NCI-H748 (cell line): Measurements from ENCODE around the gene SMIM7.

ENCODE experiments used
- DNase-seq: peaks from one replicate; lab custom pipeline; 2025; ENCODE audit not compliant: unreplicated experiment; lab: John Stamatoyannopoulos, UW

Gene SMIM7

GRCh38 chr19:16623576-16623975, 36.4 kb downstream of the SMIM7 start:
- DNase-seq, result no peak

GRCh38 chr19:16623066-16623465, 36.9 kb downstream of the SMIM7 start:
- DNase-seq, result no peak

GRCh38 chr19:16621165-16621800, 38.7 kb downstream of the SMIM7 start:
- DNase-seq, result no peak

GRCh38 chr19:16620584-16620983, 39.4 kb downstream of the SMIM7 start:
- DNase-seq, result no peak

- no peak for DNase-seq
These were observed 39.9 kb downstream of the SMIM7 start for GRCh38 chr19:16620018-16620417.

- DNase-seq, result no peak
These were observed 40.5 kb downstream of the SMIM7 start for GRCh38 chr19:16619457-16619856.

- DNase-seq, result no peak
These were observed 41.7 kb downstream of the SMIM7 start for GRCh38 chr19:16618248-16618647.

- DNase-seq, result no peak
These were observed 44.1 kb downstream of the SMIM7 start for GRCh38 chr19:16615808-16616207.

GRCh38 chr19:16614941-16615340, 45.0 kb downstream of the SMIM7 start:
- no peak for DNase-seq

- DNase-seq, result no peak
These were observed 46.1 kb downstream of the SMIM7 start for GRCh38 chr19:16613841-16614240.

- DNase-seq, result no peak
These were observed 47.3 kb downstream of the SMIM7 start for GRCh38 chr19:16612636-16613035.

GRCh38 chr19:16611121-16611520, 48.8 kb downstream of the SMIM7 start:
- no peak for DNase-seq

GRCh38 chr19:16609511-16610200, 50.3 kb downstream of the SMIM7 start:
- DNase-seq, result no peak

GRCh38 chr19:16608290-16608739, 51.6 kb downstream of the SMIM7 start:
- no peak for DNase-seq

- no peak for DNase-seq
These were observed 52.1 kb downstream of the SMIM7 start for GRCh38 chr19:16607819-16608218.

GRCh38 chr19:16605553-16605994, 54.4 kb downstream of the SMIM7 start:
- DNase-seq, result no peak

GRCh38 chr19:16605115-16605514, 54.8 kb downstream of the SMIM7 start:
- DNase-seq, result no peak

GRCh38 chr19:16604615-16605014, 55.3 kb downstream of the SMIM7 start:
- DNase-seq, result no peak

- DNase-seq, result no peak
These were observed 56.9 kb downstream of the SMIM7 start for GRCh38 chr19:16603090-16603489.

GRCh38 chr19:16601378-16602052, 58.4 kb downstream of the SMIM7 start:
- no peak for DNase-seq

- no peak for DNase-seq
These were observed 59.1 kb downstream of the SMIM7 start for GRCh38 chr19:16600824-16601223.
